NB4 (cell line): ENCODE data around the gene SLCO3A1.
"Not testable (repeated sequence)": the region's sequence is repeated elsewhere in the genome, so short reads cannot be mapped to it uniquely, and the experiment has no call there.

Source experiments
- DNase-seq: peaks from one replicate; pipeline ENCODE4 v3.0.0; 2010; ENCODE audit warnings: low read depth
- H3K4me3 ChIP-seq: one replicate; pipeline ENCODE4 v1.5.1; 2011; ENCODE audit warnings: mild to moderate bottlenecking, low read depth, low read length, moderate library complexity
- MYC ChIP-seq: IDR thresholded peaks from 2 replicates; pipeline ENCODE4 v1.6.1; 2011; ENCODE audit warnings: low read depth, low read length
- POLR2A ChIP-seq: IDR thresholded peaks from 2 replicates; pipeline ENCODE4 v1.6.1; 2011; ENCODE audit warnings: mild to moderate bottlenecking; ENCODE audit not compliant: insufficient read length; ENCODE audit errors: extremely low read depth
- TF ChIP-seq, protein P1 (sequence below): IDR thresholded peaks from 2 replicates; pipeline ENCODE4 v1.6.1; 2011; ENCODE audit warnings: low read depth, low read length
- TF ChIP-seq, protein P2 (sequence below): IDR thresholded peaks from one replicate; pipeline ENCODE4 v1.5.1; 2012; ENCODE audit warnings: low read depth, low read length

SLCO3A1 gene

DNA sequence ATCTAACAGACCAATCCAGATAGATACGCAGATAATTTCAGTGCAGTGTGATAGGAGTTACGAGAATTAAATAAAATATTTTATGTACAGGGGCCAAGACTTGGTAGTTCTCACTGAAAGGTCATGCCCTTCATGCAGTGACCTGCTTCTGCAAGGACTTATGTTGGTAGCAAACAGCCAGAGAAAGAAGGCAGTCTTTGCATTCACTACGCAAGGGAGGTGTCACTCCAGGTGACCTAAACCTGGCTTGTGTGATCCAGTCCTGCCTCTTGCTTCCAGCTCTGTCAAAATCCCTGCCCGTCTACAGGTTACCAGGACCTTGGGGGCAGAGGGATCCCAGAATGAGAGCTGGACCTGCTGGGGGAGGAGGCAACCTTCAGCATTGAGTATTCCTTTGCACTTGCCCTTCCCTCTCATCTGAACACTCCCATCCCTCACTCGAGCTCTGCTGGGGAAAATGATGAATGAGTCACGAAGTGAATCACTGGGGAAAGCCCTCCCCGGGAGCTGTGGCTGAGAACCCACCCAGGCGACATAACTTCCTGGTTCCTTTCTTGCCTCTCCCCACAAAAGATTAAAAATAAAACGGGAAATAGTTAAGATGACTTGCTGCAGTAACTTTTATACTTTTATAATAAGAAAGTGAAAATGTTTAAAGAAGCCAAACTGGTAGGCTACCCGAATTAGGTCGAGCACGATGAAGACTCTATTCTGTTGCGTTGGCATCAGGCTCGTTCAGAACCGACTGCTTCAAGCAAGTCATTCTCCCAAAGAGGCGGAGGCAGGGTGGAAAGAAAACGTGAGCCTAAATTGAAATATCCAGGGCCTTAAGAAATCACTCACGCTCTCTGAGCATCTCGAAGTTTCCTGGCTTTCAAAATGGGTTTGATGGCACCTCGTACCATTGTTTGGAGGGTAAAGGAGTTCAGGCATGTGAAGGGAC, 216.1 kb downstream of the SLCO3A1 start:
- peak; percentile 82 for DNase-seq
- TF ChIP-seq, protein P1, sequence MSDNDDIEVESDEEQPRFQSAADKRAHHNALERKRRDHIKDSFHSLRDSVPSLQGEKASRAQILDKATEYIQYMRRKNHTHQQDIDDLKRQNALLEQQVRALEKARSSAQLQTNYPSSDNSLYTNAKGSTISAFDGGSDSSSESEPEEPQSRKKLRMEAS, result no peak
- TF ChIP-seq, protein P2, sequence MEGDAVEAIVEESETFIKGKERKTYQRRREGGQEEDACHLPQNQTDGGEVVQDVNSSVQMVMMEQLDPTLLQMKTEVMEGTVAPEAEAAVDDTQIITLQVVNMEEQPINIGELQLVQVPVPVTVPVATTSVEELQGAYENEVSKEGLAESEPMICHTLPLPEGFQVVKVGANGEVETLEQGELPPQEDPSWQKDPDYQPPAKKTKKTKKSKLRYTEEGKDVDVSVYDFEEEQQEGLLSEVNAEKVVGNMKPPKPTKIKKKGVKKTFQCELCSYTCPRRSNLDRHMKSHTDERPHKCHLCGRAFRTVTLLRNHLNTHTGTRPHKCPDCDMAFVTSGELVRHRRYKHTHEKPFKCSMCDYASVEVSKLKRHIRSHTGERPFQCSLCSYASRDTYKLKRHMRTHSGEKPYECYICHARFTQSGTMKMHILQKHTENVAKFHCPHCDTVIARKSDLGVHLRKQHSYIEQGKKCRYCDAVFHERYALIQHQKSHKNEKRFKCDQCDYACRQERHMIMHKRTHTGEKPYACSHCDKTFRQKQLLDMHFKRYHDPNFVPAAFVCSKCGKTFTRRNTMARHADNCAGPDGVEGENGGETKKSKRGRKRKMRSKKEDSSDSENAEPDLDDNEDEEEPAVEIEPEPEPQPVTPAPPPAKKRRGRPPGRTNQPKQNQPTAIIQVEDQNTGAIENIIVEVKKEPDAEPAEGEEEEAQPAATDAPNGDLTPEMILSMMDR, result no peak
- TF ChIP-seq POLR2A (no peak), MYC (no peak)
- H3K4me3 ChIP-seq, result no peak overlapping the region

DNA sequence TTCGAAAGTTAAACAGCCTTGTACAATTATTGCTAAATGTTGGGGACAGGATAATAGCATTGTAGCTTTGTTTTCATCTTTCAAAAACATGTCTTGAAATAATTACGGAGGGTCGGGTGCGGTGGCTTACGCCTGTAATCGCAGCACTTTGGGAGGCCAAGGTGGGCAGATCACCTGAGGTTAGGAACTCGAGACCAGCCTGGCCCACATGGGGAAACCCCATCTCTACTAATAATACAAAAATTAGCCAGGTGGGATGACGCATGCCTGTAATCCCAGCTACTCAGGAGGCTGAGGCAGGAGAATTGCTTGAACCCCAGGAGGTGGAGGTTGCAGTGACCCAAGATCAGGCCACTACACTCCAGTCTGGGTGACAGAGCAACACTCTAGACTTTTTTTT, 216.7 kb downstream of the SLCO3A1 start:
- not testable (repeated sequence) for H3K4me3 ChIP-seq, DNase-seq

DNA sequence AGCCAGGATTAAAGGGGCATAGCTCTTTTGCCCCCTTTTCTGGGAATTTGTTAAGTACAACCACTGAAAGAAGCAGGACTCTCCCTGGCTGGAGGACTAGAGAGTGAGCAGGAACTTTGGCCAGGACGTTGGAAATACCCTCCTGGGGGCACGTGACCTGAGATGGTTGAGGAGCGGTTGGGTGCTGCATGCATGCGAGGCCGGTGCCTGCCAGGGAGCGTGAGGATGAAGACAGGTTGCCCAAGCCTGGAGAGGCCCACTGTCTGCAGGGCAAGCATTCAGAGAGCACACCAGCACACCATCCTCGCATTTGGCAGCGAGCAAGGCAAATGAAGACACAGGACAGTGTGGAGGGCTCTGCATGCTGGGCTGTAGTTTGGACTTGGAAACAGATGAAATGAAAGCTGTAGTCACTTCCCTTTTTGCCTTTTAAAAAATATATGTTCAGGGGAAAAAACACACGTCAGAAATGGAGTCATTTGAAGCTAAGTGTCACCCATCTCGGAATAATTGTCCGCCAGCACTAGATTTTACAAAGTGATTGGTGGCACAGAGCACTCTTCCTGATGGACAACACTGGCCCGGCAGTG, 217.6 kb downstream of the SLCO3A1 start:
- TF ChIP-seq POLR2A (no peak), MYC (no peak)
- TF ChIP-seq, protein P1, result no peak
- TF ChIP-seq, protein P2, result no peak
- DNase-seq, result no peak
- H3K4me3 ChIP-seq, result no peak overlapping the region

DNA sequence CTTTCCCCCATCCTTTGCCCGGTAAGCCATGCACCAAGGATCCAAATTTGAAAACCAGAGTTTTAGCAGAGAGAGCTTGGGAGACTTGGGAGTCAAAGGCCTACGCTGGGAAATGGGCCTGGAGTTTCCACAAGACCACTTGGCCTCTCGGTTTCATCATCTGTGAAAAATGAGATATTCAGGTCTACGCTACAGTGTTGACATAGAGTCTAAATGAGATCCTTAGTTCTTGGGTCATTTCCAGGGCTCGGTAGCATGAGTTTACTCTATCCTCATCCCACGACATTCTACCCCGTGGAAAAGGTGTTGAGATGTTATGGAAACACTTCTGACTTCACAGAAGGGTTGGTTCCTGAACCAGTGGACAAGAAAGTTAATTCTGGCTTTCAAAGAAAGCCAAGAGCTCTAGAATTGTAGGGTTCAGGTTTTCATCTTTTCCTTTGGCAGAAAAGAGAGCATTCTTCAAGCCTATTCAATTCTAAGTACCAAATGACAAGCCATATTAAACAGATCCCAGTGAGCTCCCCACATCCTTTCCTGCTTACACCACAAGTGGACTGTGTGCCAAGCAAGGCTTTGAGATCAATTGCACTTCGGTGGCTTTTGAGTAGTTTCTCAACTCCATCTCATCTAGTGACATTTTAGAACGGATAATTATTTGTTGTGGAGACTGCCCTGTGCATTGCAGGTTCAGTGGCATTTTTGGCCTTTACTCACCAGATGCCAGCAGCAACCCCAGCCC, 219.7 kb downstream of the SLCO3A1 start:
- DNase-seq, result no peak
- H3K4me3 ChIP-seq, result no peak overlapping the region
- TF ChIP-seq MYC (no peak), POLR2A (no peak)
- TF ChIP-seq, protein P1, result no peak
- TF ChIP-seq, protein P2, result no peak

DNA sequence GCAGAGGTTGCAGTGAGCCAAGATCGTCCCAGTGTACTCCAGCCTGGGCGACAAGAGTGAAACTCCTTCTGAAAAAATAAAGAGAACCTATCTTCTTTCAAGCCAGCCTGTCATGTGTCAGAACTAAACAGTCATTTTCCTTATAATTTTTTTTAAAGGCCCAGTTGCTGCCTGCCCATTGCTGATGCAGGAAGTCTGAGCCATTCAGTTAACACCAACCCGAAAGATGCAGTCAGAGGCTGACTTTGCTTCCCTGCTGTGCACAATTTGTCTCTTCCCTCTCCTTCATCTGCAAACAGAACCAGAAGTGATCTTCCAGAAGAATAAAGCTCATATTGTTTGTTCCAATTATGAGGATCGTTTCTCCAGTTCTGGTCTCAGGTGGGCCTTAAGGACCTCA, 220.6 kb downstream of the SLCO3A1 start:
- TF ChIP-seq MYC (no peak), POLR2A (no peak)
- TF ChIP-seq, protein P1, result no peak
- TF ChIP-seq, protein P2, result no peak
- no peak for DNase-seq
- H3K4me3 ChIP-seq, result no peak overlapping the region

DNA sequence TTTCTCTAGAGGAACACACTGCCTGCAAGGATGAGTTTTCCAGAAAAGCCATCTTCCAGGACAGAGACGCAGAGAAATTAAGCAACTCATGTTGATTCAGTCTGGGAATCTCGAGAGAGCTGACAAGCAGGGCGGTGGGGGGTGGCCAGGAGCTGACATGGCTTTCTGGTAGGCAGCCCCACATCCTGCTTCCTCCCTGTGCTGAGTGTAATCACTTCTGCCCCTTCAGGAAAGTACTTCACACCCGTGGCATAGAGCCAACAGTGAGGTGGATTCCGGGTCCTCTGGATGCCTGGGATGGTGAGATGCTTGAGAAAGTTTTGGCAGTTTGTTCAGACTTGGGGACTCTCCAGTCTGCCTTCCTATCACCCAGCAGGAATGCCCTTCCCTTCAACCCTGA, 221.1 kb downstream of the SLCO3A1 start:
- H3K4me3 ChIP-seq, result no peak overlapping the region
- TF ChIP-seq, protein P1, result no peak
- TF ChIP-seq MYC (no peak), POLR2A (no peak)
- TF ChIP-seq, protein P2, result no peak
- DNase-seq, result no peak
